Transverse colon (tissue), 3 donors: ENCODE data around the gene TEAD2.

ENCODE experiments used
- CTCF ChIP-seq, 5 experiments: fragments of 200-600 bp in 3 of 5; fragments of 450-650 bp in 2 of 5; sonication (generic) in 3 of 5; IDR thresholded peaks; 1 replicate in 2 of 5; 2 replicates in 3 of 5; pipeline ENCODE4 v1.5.1; 2016 to 2017; ENCODE audit warnings: antibody characterized with exemption in 5 of 5, inconsistent platforms in 3 of 5, mild to moderate bottlenecking in 2 of 5, moderate library complexity in 1 of 5
- EP300 ChIP-seq: sonication (generic); formaldehyde crosslinking; IDR thresholded peaks from one replicate; pipeline ENCODE4 v1.6.1; 2017; ENCODE audit warnings: antibody characterized with exemption, low read depth
- POLR2A ChIP-seq: fragments of 450-650 bp; IDR thresholded peaks from one replicate; pipeline ENCODE4 v1.6.1; 2016; ENCODE audit warnings: antibody characterized with exemption, mild to moderate bottlenecking, moderate library complexity

DNA sequence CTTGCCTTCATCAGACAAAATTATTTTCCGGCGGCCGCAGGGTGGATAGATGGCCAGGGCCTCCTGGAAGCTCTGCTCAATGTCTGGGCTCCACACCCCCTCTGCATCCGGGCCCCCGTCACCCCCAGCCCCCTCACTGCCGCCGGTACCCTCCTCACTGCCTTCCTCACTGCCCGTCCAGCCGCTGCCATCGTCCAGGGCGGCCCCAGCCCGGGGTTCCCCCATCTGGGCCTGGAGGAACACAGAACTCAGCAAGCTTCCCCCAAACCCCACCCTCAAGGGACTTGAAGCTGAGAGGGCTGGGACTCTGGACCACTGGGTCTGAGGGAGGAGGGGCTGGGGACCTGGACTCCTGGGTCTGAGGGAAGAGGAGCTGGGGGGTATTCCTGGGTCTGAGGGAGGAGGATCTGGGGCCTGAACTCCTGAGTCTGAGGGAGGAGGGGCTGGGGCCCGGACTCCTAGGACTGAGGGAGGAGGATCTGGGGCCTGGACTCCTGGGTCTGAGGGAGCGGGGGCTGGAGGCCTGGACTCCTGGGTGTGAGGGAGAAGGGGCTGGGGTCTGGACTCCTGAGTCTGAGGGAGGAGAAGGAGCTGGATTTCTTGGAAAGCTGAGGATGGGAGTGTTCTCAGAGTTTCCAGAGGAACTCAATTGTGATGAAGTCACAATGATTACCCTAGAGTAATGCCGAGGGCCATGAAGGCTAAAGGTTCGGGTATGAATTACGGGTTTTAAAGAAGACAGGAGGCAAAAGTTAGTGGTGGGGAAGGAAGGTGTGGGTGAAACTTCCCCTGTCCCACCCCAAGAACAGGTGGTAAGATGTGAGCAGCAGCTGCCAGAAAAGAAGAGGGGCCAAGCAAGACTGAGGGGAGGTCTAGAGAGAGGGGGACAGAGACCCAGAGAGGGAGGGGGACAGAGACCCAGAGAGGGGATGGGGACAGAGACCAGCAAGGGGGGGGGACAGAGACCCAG is 2.1 kb downstream of the TEAD2 start:
- no peak for TF ChIP-seq CTCF (IDR thresholded peaks at IDR 0.05)
- TF ChIP-seq EP300, result no peak
- no peak for TF ChIP-seq POLR2A
